ENCODE measurements around the gene TEAD1.

TEAD1 gene

GRCh38 chr11:12640926-12641849 lies 33.0 kb upstream of the TEAD1 start:
- H3K27me3 ChIP-seq (ENCODE audit: control insufficient read depth, insufficient read depth, low read length), result no peaks in the 10 kb centered on the region
- H3K9me3 ChIP-seq (ENCODE audit: control insufficient read depth, low read length), result no peaks in the 10 kb centered on the region
- no peak overlapping the region for H3K9ac ChIP-seq (ENCODE audit: low read length)
- H3K4me1 ChIP-seq (ENCODE audit: control insufficient read depth, insufficient read depth, low read length), result no peaks in the 10 kb centered on the region
- H3K36me3 ChIP-seq (ENCODE audit: control insufficient read depth, insufficient read depth, low read length), result no peaks in the 10 kb centered on the region
- H3K4me3 ChIP-seq (ENCODE audit: low read length), result no peak overlapping the region

GRCh38 chr11:12642040-12642439 lies 32.2 kb upstream of the TEAD1 start:
- Histone ChIP-seq H3K36me3 (ENCODE audit: control insufficient read depth, insufficient read depth, low read length) (no peaks in the 10 kb centered on the region), H3K27me3 (ENCODE audit: control insufficient read depth, insufficient read depth, low read length) (no peaks in the 10 kb centered on the region), H3K9ac (ENCODE audit: low read length) (no peak overlapping the region), H3K4me3 (ENCODE audit: low read length) (no peak overlapping the region), H3K9me3 (ENCODE audit: control insufficient read depth, low read length) (no peaks in the 10 kb centered on the region), H3K4me1 (ENCODE audit: control insufficient read depth, insufficient read depth, low read length) (no peaks in the 10 kb centered on the region)

- H3K9me3 ChIP-seq (ENCODE audit: control insufficient read depth, low read length), result no peaks in the 10 kb centered on the region
- H3K27me3 ChIP-seq (ENCODE audit: control insufficient read depth, insufficient read depth, low read length), result no peaks in the 10 kb centered on the region
- no peak overlapping the region for H3K4me3 ChIP-seq (ENCODE audit: low read length)
- H3K9ac ChIP-seq (ENCODE audit: low read length), result no peak overlapping the region
- H3K4me1 ChIP-seq (ENCODE audit: control insufficient read depth, insufficient read depth, low read length), result no peaks in the 10 kb centered on the region
- H3K36me3 ChIP-seq (ENCODE audit: control insufficient read depth, insufficient read depth, low read length), result no peaks in the 10 kb centered on the region
These were observed 31.3 kb upstream of the TEAD1 start for GRCh38 chr11:12642806-12643428.

GRCh38 chr11:12646478-12646877 lies 27.7 kb upstream of the TEAD1 start:
- no peaks in the 10 kb centered on the region for H3K27me3 ChIP-seq (ENCODE audit: control insufficient read depth, insufficient read depth, low read length)
- no peak overlapping the region for H3K4me3 ChIP-seq (ENCODE audit: low read length)
- H3K36me3 ChIP-seq (ENCODE audit: control insufficient read depth, insufficient read depth, low read length), result no peaks in the 10 kb centered on the region
- H3K9ac ChIP-seq (ENCODE audit: low read length), result no peak overlapping the region
- no peaks in the 10 kb centered on the region for H3K4me1 ChIP-seq (ENCODE audit: control insufficient read depth, insufficient read depth, low read length)
- H3K9me3 ChIP-seq (ENCODE audit: control insufficient read depth, low read length), result no peaks in the 10 kb centered on the region

GRCh38 chr11:12653729-12654128 lies 20.5 kb upstream of the TEAD1 start:
- Histone ChIP-seq H3K9me3 (ENCODE audit: control insufficient read depth, low read length) (no peaks in the 10 kb centered on the region), H3K9ac (ENCODE audit: low read length) (no peak overlapping the region), H3K4me1 (ENCODE audit: control insufficient read depth, insufficient read depth, low read length) (no peaks in the 10 kb centered on the region), H3K4me3 (ENCODE audit: low read length) (no peak overlapping the region), H3K36me3 (ENCODE audit: control insufficient read depth, insufficient read depth, low read length) (no peaks in the 10 kb centered on the region), H3K27me3 (ENCODE audit: control insufficient read depth, insufficient read depth, low read length) (no peaks in the 10 kb centered on the region)

- Histone ChIP-seq H3K4me1 (ENCODE audit: control insufficient read depth, insufficient read depth, low read length) (no peaks in the 10 kb centered on the region), H3K9ac (ENCODE audit: low read length) (no peak overlapping the region), H3K9me3 (ENCODE audit: control insufficient read depth, low read length) (no peaks in the 10 kb centered on the region), H3K4me3 (ENCODE audit: low read length) (no peak overlapping the region), H3K36me3 (ENCODE audit: control insufficient read depth, insufficient read depth, low read length) (no peaks in the 10 kb centered on the region), H3K27me3 (ENCODE audit: control insufficient read depth, insufficient read depth, low read length) (no peaks in the 10 kb centered on the region)
These were observed 18.4 kb upstream of the TEAD1 start for GRCh38 chr11:12655842-12656241.

- Histone ChIP-seq H3K4me3 (ENCODE audit: low read length) (no peak overlapping the region), H3K4me1 (ENCODE audit: control insufficient read depth, insufficient read depth, low read length) (no peaks in the 10 kb centered on the region), H3K9me3 (ENCODE audit: control insufficient read depth, low read length) (no peaks in the 10 kb centered on the region), H3K36me3 (ENCODE audit: control insufficient read depth, insufficient read depth, low read length) (no peaks in the 10 kb centered on the region), H3K9ac (ENCODE audit: low read length) (no peak overlapping the region), H3K27me3 (ENCODE audit: control insufficient read depth, insufficient read depth, low read length) (no peaks in the 10 kb centered on the region)
These were observed 16.9 kb upstream of the TEAD1 start for GRCh38 chr11:12657336-12657735.

GRCh38 chr11:12657981-12658380 lies 16.2 kb upstream of the TEAD1 start:
- Histone ChIP-seq H3K27me3 (ENCODE audit: control insufficient read depth, insufficient read depth, low read length) (no peaks in the 10 kb centered on the region), H3K9me3 (ENCODE audit: control insufficient read depth, low read length) (no peaks in the 10 kb centered on the region), H3K9ac (ENCODE audit: low read length) (no peak overlapping the region), H3K4me3 (ENCODE audit: low read length) (no peak overlapping the region), H3K4me1 (ENCODE audit: control insufficient read depth, insufficient read depth, low read length) (no peaks in the 10 kb centered on the region), H3K36me3 (ENCODE audit: control insufficient read depth, insufficient read depth, low read length) (no peaks in the 10 kb centered on the region)

- H3K4me3 ChIP-seq (ENCODE audit: low read length), result no peak overlapping the region
- no peaks in the 10 kb centered on the region for H3K9me3 ChIP-seq (ENCODE audit: control insufficient read depth, low read length)
- no peak overlapping the region for H3K9ac ChIP-seq (ENCODE audit: low read length)
- no peaks in the 10 kb centered on the region for H3K27me3 ChIP-seq (ENCODE audit: control insufficient read depth, insufficient read depth, low read length)
- no peaks in the 10 kb centered on the region for H3K4me1 ChIP-seq (ENCODE audit: control insufficient read depth, insufficient read depth, low read length)
- no peaks in the 10 kb centered on the region for H3K36me3 ChIP-seq (ENCODE audit: control insufficient read depth, insufficient read depth, low read length)
These were observed 12.0 kb upstream of the TEAD1 start for GRCh38 chr11:12662101-12662689.

GRCh38 chr11:12664385-12664784 lies 9.8 kb upstream of the TEAD1 start:
- no peaks in the 10 kb centered on the region for H3K9me3 ChIP-seq (ENCODE audit: control insufficient read depth, low read length)
- H3K9ac ChIP-seq (ENCODE audit: low read length), result no peak overlapping the region
- no peaks in the 10 kb centered on the region for H3K27me3 ChIP-seq (ENCODE audit: control insufficient read depth, insufficient read depth, low read length)

GRCh38 chr11:12666915-12667314 lies 7.3 kb upstream of the TEAD1 start:
- Histone ChIP-seq H3K4me3 (ENCODE audit: low read length) (no peak overlapping the region), H3K9me3 (ENCODE audit: control insufficient read depth, low read length) (no peaks in the 10 kb centered on the region), H3K36me3 (ENCODE audit: control insufficient read depth, insufficient read depth, low read length) (no peaks in the 10 kb centered on the region), H3K9ac (ENCODE audit: low read length) (no peak overlapping the region), H3K27me3 (ENCODE audit: control insufficient read depth, insufficient read depth, low read length) (no peaks in the 10 kb centered on the region), H3K4me1 (ENCODE audit: control insufficient read depth, insufficient read depth, low read length) (no peaks in the 10 kb centered on the region)

More at GRCh38 chr11:12664385-12664784, 9.8 kb upstream of the TEAD1 start:
- H3K36me3 ChIP-seq (ENCODE audit: control insufficient read depth, insufficient read depth, low read length), result no peaks in the 10 kb centered on the region
- no peaks in the 10 kb centered on the region for H3K4me1 ChIP-seq (ENCODE audit: control insufficient read depth, insufficient read depth, low read length)
- no peak overlapping the region for H3K4me3 ChIP-seq (ENCODE audit: low read length)

GRCh38 chr11:12667646-12668045 lies 6.6 kb upstream of the TEAD1 start:
- no peak overlapping the region for H3K9ac ChIP-seq (ENCODE audit: low read length)
- no peaks in the 10 kb centered on the region for H3K27me3 ChIP-seq (ENCODE audit: control insufficient read depth, insufficient read depth, low read length)
- H3K4me3 ChIP-seq (ENCODE audit: low read length), result no peak overlapping the region
- no peaks in the 10 kb centered on the region for H3K9me3 ChIP-seq (ENCODE audit: control insufficient read depth, low read length)
- H3K36me3 ChIP-seq (ENCODE audit: control insufficient read depth, insufficient read depth, low read length), result no peaks in the 10 kb centered on the region
- H3K4me1 ChIP-seq (ENCODE audit: control insufficient read depth, insufficient read depth, low read length), result no peaks in the 10 kb centered on the region

Measured in mucosa of stomach (tissue), 1 donor.